Activated naive CD4-positive, alpha-beta T cell treated with anti-CD3 and anti-CD28 coated beads, Interleukin-2, amount 50 U/mL, for 24 hours (primary cell): ENCODE data around the gene EFEMP1.

Experiments
- H3K27ac Mint-ChIP-seq: one replicate; pipeline ENCODE4 v1.8.0; 2021; ENCODE audit warnings: mild to moderate bottlenecking, mixed read lengths
- H3K27me3 Mint-ChIP-seq: one replicate; pipeline ENCODE4 v1.8.0; 2021; ENCODE audit warnings: mixed read lengths
- H3K36me3 Mint-ChIP-seq: one replicate; pipeline ENCODE4 v1.8.0; 2021; ENCODE audit warnings: mixed read lengths
- H3K4me1 Mint-ChIP-seq: one replicate; pipeline ENCODE4 v1.8.0; 2021; ENCODE audit warnings: mixed read lengths
- H3K4me3 Mint-ChIP-seq: one replicate; pipeline ENCODE4 v1.8.0; 2021; ENCODE audit warnings: mild to moderate bottlenecking, mixed read lengths
- H3K9me3 Mint-ChIP-seq: one replicate; pipeline ENCODE4 v1.8.0; 2021; ENCODE audit warnings: mixed read lengths

The EFEMP1 gene

GRCh38 chr2:55891671-55892094, 31.9 kb downstream of the EFEMP1 start:
- Mint-ChIP-seq H3K4me1 (no peaks in the 10 kb centered on the region), H3K9me3 (no peaks in the 10 kb centered on the region), H3K27me3 (no peaks in the 10 kb centered on the region), H3K4me3 (no peak overlapping the region), H3K27ac (no peak overlapping the region), H3K36me3 (no peaks in the 10 kb centered on the region)

GRCh38 chr2:55888936-55889335, 34.6 kb downstream of the EFEMP1 start:
- H3K27me3 Mint-ChIP-seq = no peaks in the 10 kb centered on the region
- H3K4me3 Mint-ChIP-seq = no peak overlapping the region
- H3K4me1 Mint-ChIP-seq = no peaks in the 10 kb centered on the region
- no peaks in the 10 kb centered on the region for H3K36me3 Mint-ChIP-seq
- no peaks in the 10 kb centered on the region for H3K9me3 Mint-ChIP-seq
- H3K27ac Mint-ChIP-seq = no peak overlapping the region

DNA sequence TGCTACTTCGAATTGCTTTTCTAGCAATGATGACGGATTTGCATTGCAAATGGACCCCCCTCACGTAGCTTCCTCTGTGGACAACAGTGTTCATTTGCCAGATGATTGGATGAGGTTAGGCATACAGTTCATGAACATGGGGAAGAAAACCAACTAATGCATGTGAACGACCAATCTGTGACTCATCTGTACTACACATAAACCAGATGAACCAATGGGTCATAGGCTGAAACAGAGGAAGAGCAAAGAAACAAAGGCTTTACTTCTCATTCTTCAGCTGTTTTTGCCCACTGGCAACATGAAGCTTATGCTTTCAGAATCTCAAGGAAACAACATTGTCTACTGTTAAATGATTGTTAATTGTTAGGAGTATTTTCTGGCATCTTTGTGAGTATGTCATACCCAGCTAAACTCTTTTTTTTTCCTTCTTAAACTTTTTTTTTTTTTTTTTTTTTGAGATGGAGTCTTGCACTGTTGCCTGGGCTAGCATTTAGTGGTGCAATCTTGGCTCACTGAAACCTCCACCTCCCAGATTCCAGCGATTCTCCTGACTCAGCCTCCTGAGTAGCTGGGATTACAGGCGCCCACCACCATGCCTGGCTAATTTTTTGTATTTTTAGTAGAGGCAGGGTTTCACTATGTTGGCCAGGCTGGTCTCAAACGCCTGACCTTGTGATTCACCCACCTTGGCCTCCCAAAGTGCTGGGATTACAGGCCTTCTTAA, 35.5 kb downstream of the EFEMP1 start:
- Mint-ChIP-seq H3K9me3 (no peaks in the 10 kb centered on the region), H3K27me3 (no peaks in the 10 kb centered on the region), H3K4me1 (no peaks in the 10 kb centered on the region), H3K36me3 (no peaks in the 10 kb centered on the region), H3K4me3 (no peak overlapping the region), H3K27ac (no peak overlapping the region)

DNA sequence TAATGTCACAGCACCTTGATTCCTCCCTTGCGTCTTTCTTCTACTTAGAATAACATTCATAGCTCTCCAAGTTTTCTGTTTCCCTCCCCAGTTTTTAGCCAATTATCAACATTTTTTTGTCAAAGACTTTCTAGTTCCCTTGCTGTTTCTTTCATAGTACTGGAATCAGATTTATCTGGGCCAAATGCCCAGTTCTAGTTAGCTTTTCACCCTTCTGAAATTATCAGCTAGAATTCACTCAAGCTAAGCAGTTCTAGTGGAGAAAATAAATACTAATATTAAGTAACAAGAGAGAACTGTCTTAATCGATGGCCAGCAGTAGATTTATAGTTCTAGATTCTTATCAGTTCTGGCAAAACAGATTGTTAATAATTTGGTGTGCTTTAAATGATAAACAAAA, 36.2 kb downstream of the EFEMP1 start:
- H3K9me3 Mint-ChIP-seq = no peaks in the 10 kb centered on the region
- no peaks in the 10 kb centered on the region for H3K36me3 Mint-ChIP-seq
- no peak overlapping the region for H3K4me3 Mint-ChIP-seq
- no peaks in the 10 kb centered on the region for H3K27me3 Mint-ChIP-seq
- H3K27ac Mint-ChIP-seq = no peak overlapping the region
- H3K4me1 Mint-ChIP-seq = no peaks in the 10 kb centered on the region

DNA sequence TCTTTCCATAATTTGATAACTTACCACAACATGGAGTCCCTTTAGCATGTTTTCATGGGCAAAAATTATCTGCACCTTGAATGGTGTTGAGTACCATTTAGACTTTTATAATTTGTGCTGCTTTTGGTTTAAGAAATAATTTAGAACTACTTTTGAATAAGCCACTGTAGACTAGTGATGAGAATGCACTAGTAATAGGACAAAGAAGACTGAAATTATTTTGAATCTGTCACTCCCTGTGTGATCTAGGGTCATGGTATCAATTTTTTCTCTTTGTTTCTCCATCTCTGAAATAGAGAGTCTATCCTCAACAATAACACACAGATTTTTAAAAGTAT, 37.7 kb downstream of the EFEMP1 start:
- H3K27me3 Mint-ChIP-seq = no peaks in the 10 kb centered on the region
- H3K4me3 Mint-ChIP-seq = no peak overlapping the region
- H3K4me1 Mint-ChIP-seq = no peaks in the 10 kb centered on the region
- H3K27ac Mint-ChIP-seq = no peak overlapping the region
- H3K9me3 Mint-ChIP-seq = no peaks in the 10 kb centered on the region
- no peaks in the 10 kb centered on the region for H3K36me3 Mint-ChIP-seq

DNA sequence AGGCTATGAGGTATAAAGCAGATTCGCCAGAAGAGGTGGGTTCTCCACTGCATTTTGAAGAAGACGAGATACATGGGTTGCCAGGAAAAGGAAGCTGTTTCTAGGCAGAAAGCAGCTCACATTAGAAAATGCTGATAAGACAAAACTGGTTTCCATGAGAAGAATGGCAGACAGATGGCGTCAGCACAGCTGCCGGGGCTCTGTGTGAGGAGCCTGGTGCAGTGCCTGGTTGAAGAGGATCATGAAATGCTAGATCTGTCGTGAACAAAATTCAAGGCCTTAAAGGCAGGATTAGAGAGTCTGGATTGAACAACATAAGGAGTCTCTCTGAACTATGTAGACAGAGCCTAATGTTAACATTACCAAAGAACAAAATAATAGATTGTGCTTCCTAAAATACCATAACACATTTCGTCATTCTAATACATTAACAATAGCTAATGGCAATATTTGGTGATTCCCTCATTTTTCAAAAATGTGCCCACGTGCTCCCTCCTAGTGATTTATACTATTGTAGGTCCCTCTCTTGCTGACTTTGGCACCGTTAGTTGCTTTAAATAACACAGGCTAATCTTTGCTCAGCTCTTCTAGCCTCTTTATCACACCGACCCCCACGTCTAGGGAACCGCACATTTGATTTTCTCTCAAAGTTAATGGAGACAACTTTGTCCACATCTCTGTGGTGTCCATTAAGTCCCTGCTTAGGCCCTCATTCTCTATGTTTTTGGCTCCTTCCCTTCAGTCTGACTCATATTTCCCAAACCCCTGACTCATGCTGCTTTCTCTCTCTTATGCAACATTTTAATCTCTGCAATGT, 38.2 kb downstream of the EFEMP1 start:
- Mint-ChIP-seq H3K36me3 (no peaks in the 10 kb centered on the region), H3K27ac (no peak overlapping the region), H3K4me1 (no peaks in the 10 kb centered on the region), H3K4me3 (no peak overlapping the region), H3K9me3 (no peaks in the 10 kb centered on the region), H3K27me3 (no peaks in the 10 kb centered on the region)

- Mint-ChIP-seq H3K36me3 (no peaks in the 10 kb centered on the region), H3K27ac (no peak overlapping the region), H3K4me1 (no peaks in the 10 kb centered on the region), H3K27me3 (no peaks in the 10 kb centered on the region), H3K4me3 (no peak overlapping the region), H3K9me3 (no peaks in the 10 kb centered on the region)
These were observed 39.8 kb downstream of the EFEMP1 start for GRCh38 chr2:55883829-55884228.

DNA sequence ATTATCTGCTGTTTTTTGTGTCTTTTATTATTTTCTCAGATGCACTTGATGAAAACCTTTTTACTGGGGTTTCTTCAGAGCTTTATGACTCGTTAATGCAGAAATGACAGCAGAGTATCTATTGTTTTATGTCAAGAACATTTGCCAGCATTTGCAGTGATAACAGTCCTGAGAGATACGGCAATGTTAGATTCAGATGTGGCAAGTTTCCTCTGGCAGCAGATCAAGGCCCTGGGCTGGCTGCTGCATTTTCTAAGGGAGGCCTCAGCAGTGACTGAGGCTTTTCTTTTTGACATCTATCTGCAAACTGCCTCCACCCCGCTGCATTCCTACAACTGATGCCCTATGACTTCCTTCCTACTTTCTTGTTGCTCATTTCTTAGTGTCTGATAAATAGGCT, 40.2 kb downstream of the EFEMP1 start:
- Mint-ChIP-seq H3K36me3 (no peaks in the 10 kb centered on the region), H3K4me3 (no peak overlapping the region), H3K9me3 (no peaks in the 10 kb centered on the region), H3K27ac (no peak overlapping the region), H3K27me3 (no peaks in the 10 kb centered on the region), H3K4me1 (no peaks in the 10 kb centered on the region)

GRCh38 chr2:55882954-55883353, 40.6 kb downstream of the EFEMP1 start:
- no peaks in the 10 kb centered on the region for H3K4me1 Mint-ChIP-seq
- no peaks in the 10 kb centered on the region for H3K27me3 Mint-ChIP-seq
- no peak overlapping the region for H3K27ac Mint-ChIP-seq
- no peaks in the 10 kb centered on the region for H3K9me3 Mint-ChIP-seq
- no peak overlapping the region for H3K4me3 Mint-ChIP-seq
- H3K36me3 Mint-ChIP-seq = no peaks in the 10 kb centered on the region

GRCh38 chr2:55880416-55881143, 43.0 kb downstream of the EFEMP1 start:
- no peak overlapping the region for H3K27ac Mint-ChIP-seq
- H3K27me3 Mint-ChIP-seq = no peaks in the 10 kb centered on the region
- no peaks in the 10 kb centered on the region for H3K9me3 Mint-ChIP-seq
- no peaks in the 10 kb centered on the region for H3K36me3 Mint-ChIP-seq
- no peak overlapping the region for H3K4me3 Mint-ChIP-seq
- no peaks in the 10 kb centered on the region for H3K4me1 Mint-ChIP-seq

GRCh38 chr2:55879976-55880375, 43.6 kb downstream of the EFEMP1 start:
- Mint-ChIP-seq H3K4me3 (no peak overlapping the region), H3K27ac (no peak overlapping the region), H3K9me3 (no peaks in the 10 kb centered on the region), H3K36me3 (no peaks in the 10 kb centered on the region), H3K4me1 (no peaks in the 10 kb centered on the region), H3K27me3 (no peaks in the 10 kb centered on the region)

DNA sequence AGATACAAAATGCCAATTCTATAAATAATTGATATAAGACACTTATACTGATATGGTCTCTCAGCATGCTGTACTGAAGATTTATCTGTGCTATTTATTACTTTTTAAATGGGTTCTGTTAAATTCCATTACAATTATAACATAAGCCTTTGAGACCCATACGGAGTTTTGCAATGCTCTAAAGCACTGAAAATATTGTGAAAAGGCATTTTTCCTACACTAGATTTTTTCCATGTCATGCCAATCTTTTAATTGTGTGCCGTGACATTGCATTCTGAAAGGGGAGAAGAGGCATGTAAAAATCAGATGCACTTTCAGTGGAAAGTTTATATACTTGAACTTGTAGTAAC, 46.5 kb downstream of the EFEMP1 start:
- Mint-ChIP-seq H3K27me3 (no peaks in the 10 kb centered on the region), H3K36me3 (no peaks in the 10 kb centered on the region), H3K9me3 (no peaks in the 10 kb centered on the region), H3K4me1 (no peaks in the 10 kb centered on the region), H3K4me3 (no peak overlapping the region), H3K27ac (no peak overlapping the region)

DNA sequence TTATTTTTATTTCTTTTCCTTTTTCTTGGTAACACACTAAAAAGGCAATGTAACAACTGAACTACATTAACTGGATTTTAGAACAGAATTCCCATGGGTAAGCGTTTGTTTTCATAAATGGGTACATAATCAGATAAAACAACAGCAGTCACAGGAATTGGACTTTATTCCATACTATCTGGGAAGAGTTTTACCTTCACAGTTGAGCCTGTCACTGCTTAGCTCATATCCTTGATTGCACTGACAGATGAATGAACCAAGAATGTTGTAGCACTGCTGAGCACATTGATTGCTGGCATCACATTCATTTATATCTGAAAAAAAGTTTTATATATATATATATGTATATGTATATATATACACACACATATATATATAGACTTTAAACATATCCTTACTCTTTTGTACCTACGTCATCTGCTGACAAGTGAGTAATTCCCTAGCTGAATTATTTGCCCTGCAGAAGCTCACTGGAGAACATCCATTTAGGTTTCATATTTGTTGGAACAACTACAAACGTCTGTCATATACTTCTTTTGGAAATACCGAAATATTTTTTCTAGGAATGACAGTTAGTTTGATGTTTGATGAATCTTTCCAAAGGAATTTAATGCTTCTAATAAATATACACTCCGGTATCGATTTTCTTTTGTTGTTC, 47.0 kb downstream of the EFEMP1 start:
- Mint-ChIP-seq H3K27me3 (no peaks in the 10 kb centered on the region), H3K4me3 (no peak overlapping the region), H3K36me3 (no peaks in the 10 kb centered on the region), H3K27ac (no peak overlapping the region), H3K9me3 (no peaks in the 10 kb centered on the region), H3K4me1 (no peaks in the 10 kb centered on the region)

- H3K27me3 Mint-ChIP-seq = no peaks in the 10 kb centered on the region
- H3K4me3 Mint-ChIP-seq = no peak overlapping the region
- H3K4me1 Mint-ChIP-seq = no peaks in the 10 kb centered on the region
- no peaks in the 10 kb centered on the region for H3K36me3 Mint-ChIP-seq
- no peaks in the 10 kb centered on the region for H3K9me3 Mint-ChIP-seq
- no peak overlapping the region for H3K27ac Mint-ChIP-seq
These were observed 48.0 kb downstream of the EFEMP1 start for GRCh38 chr2:55875434-55876135.

- Mint-ChIP-seq H3K4me3 (no peak overlapping the region), H3K36me3 (no peaks in the 10 kb centered on the region), H3K27ac (no peak overlapping the region), H3K4me1 (no peaks in the 10 kb centered on the region), H3K27me3 (peaks cover 2% of the 10 kb centered on the region), H3K9me3 (no peaks in the 10 kb centered on the region)
These were observed 49.2 kb downstream of the EFEMP1 start for GRCh38 chr2:55874338-55874737.
